ENCODE measurements around the gene TNRC18.

DNA sequence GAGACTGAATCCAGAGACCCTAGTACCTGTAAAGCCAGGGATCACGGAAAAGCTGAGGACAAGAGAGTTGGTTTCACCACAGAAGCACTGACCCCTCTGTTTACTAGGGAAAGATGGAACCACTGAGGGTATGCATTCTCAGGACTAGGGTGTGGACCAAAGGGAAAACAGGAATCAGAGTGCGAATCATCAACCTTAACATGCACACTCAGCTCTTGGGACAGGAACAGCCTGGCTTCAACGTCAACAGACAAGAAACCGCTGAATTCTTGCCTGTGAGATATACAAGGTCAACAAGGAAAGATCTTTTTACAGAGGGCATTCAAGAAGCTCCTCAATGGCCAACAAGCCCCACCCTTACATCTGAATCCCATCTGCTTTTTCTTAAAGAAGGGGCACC, 14.9 kb downstream of the TNRC18 start:
- TF ChIP-seq POLR2A (IDR thresholded peaks at IDR 0.05; ENCODE audit: low read length), result no peak
- TF ChIP-seq GATA1 (IDR thresholded peaks at IDR 0.05; ENCODE audit: low read depth, low read length), result no peak
